Retinal pigment epithelial cell (primary cell): ENCODE measurements around the gene ATXN7.

Source experiments
- DNase-seq: peaks from one replicate; pipeline ENCODE4 v3.0.0-alpha.2; 2010; ENCODE audit warnings: low read depth
- H3K4me3 ChIP-seq: 2 replicates; pipeline ENCODE4 v1.5.1; 2011; ENCODE audit warnings: mild to moderate bottlenecking, low read length, control low read depth, moderate library complexity
- CTCF ChIP-seq: conservative IDR thresholded peaks from 2 replicates; pipeline ENCODE4 v1.5.1; 2011; ENCODE audit warnings: low read depth, low read length, control low read depth, inconsistent platforms

The ATXN7 gene

GRCh38 chr3:63830526-63830925, 33.1 kb upstream of the ATXN7 start:
- no peak overlapping the region for H3K4me3 ChIP-seq
- TF ChIP-seq CTCF: no peak
- DNase-seq: no peak

- DNase-seq: no peak
- TF ChIP-seq CTCF: no peak
- no peak overlapping the region for H3K4me3 ChIP-seq
Observed at GRCh38 chr3:63832395-63832794, 31.3 kb upstream of the ATXN7 start.

GRCh38 chr3:63841704-63842103, 22.0 kb upstream of the ATXN7 start:
- no peak for DNase-seq
- no peak for TF ChIP-seq CTCF
- no peak overlapping the region for H3K4me3 ChIP-seq

GRCh38 chr3:63842127-63842526, 21.5 kb upstream of the ATXN7 start:
- no peak for TF ChIP-seq CTCF
- DNase-seq: no peak
- no peak overlapping the region for H3K4me3 ChIP-seq

- TF ChIP-seq CTCF: no peak
- DNase-seq: no peak
- no peak overlapping the region for H3K4me3 ChIP-seq
Observed at GRCh38 chr3:63845215-63845614, 18.5 kb upstream of the ATXN7 start.

GRCh38 chr3:63847718-63848450, 15.8 kb upstream of the ATXN7 start:
- TF ChIP-seq CTCF: no peak
- DNase-seq: no peak
- H3K4me3 ChIP-seq: no peak overlapping the region

GRCh38 chr3:63849175-63849574, 14.5 kb upstream of the ATXN7 start:
- no peak overlapping the region for H3K4me3 ChIP-seq
- no peak for TF ChIP-seq CTCF
- no peak for DNase-seq
